MM.1S (cell line): ENCODE measurements around the gene CHCHD10.

ENCODE experiments used
- DNase-seq: peaks from one replicate; pipeline ENCODE4 v3.0.0-alpha.2; 2015
- H2AFZ ChIP-seq: fragments of 300-600 bp; sonication (generic); 2 replicates; pipeline ENCODE4 v1.6.0; 2016; ENCODE audit warnings: antibody characterized with exemption, low read length
- H3F3A ChIP-seq: fragments of 300-600 bp; sonication (generic); 2 replicates; pipeline ENCODE4 v1.6.1; 2016; ENCODE audit warnings: mild to moderate bottlenecking, antibody characterized with exemption, low read length, moderate library complexity, mixed read lengths; ENCODE audit not compliant: insufficient read depth
- H3K27ac ChIP-seq: fragments of 300-600 bp; sonication (generic); 2 replicates; pipeline ENCODE4 v1.5.1; 2016; ENCODE audit warnings: mild to moderate bottlenecking, low read length
- H3K27me3 ChIP-seq: fragments of 300-600 bp; sonication (generic); replicated peaks from 2 replicates; pipeline ENCODE4 v1.6.0; 2016; ENCODE audit warnings: low read length; ENCODE audit not compliant: insufficient read depth
- H3K36me3 ChIP-seq: fragments of 300-600 bp; sonication (generic); replicated peaks from 2 replicates; pipeline ENCODE4 v1.6.1; 2016; ENCODE audit warnings: mild to moderate bottlenecking, low read length, mixed read lengths; ENCODE audit not compliant: insufficient read depth
- H3K4me1 ChIP-seq: fragments of 300-600 bp; sonication (generic); 2 replicates; pipeline ENCODE4 v1.6.1; 2016; ENCODE audit warnings: low read length, mixed read lengths
- H3K4me2 ChIP-seq: fragments of 300-600 bp; sonication (generic); 2 replicates; pipeline ENCODE4 v1.6.0; 2016; ENCODE audit warnings: low read depth, low read length
- H3K4me3 ChIP-seq: fragments of 300-600 bp; sonication (generic); 2 replicates; pipeline ENCODE4 v1.5.1; 2016; ENCODE audit warnings: low read length, mixed read lengths
- H3K79me2 ChIP-seq: fragments of 300-600 bp; sonication (generic); 2 replicates; pipeline ENCODE4 v1.6.1; 2016; ENCODE audit warnings: mixed run types, low read length, mixed read lengths
- H3K9ac ChIP-seq: fragments of 300-600 bp; sonication (generic); 2 replicates; pipeline ENCODE4 v1.6.1; 2016; ENCODE audit warnings: low read length, mixed read lengths
- H3K9me2 ChIP-seq: fragments of 300-600 bp; sonication (generic); replicated peaks from 2 replicates; pipeline ENCODE4 v1.6.1; 2016; ENCODE audit warnings: mild to moderate bottlenecking, low read length, mixed read lengths; ENCODE audit not compliant: insufficient read depth
- H3K9me3 ChIP-seq: fragments of 300-600 bp; sonication (generic); replicated peaks from 2 replicates; pipeline ENCODE4 v1.6.1; 2016; ENCODE audit warnings: mild to moderate bottlenecking, low read length, mixed read lengths; ENCODE audit not compliant: insufficient read depth
- H4K20me1 ChIP-seq: fragments of 300-600 bp; sonication (generic); 2 replicates; pipeline ENCODE4 v1.6.1; 2016; ENCODE audit warnings: mild to moderate bottlenecking, low read length, moderate library complexity, mixed read lengths; ENCODE audit not compliant: insufficient read depth
- CTCF ChIP-seq: fragments of 300-600 bp; sonication (generic); IDR thresholded peaks from 2 replicates; pipeline ENCODE4 v1.5.1; 2016; ENCODE audit warnings: antibody characterized with exemption, low read length, mixed read lengths
- EZH2 ChIP-seq: fragments of 300-600 bp; sonication (generic); optimal IDR thresholded peaks from 2 replicates; pipeline ENCODE3; 2017; ENCODE audit warnings: low read depth, mild to moderate bottlenecking, antibody characterized with exemption, low read length, mixed read lengths
- EZH2phosphoT487 ChIP-seq: fragments of 300-600 bp; sonication (generic); IDR thresholded peaks from 2 replicates; pipeline ENCODE4 v1.6.1; 2018; ENCODE audit warnings: antibody characterized with exemption, low read length

CHCHD10 gene

DNA sequence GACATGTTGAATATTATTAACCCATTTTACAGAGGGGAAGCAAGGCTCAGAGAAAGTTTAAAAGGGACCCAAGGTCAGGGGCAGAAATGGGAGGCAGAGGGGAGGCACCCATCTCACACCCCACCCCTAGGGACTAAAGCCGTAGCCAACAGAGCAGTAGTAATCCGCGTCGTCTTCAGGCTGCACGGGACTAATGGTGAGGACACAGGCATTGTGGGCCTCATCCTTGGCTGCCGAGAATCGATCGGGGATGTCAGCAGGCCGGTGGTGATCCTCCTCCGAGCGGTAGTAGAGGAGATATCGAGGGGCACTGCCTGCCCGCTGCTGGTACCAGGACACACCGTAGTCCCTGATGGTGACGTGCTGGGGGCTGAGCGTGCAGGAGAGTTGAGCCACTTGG lies 15.0 kb downstream of the CHCHD10 start:
- no peaks in the 10 kb centered on the region for H3K79me2 ChIP-seq
- no peaks in the 10 kb centered on the region for H3K9me3 ChIP-seq
- H3K27ac ChIP-seq, result no peak overlapping the region
- no peak overlapping the region for H3K9ac ChIP-seq
- H2AFZ ChIP-seq, result no peak overlapping the region
- no peaks in the 10 kb centered on the region for H4K20me1 ChIP-seq
- no peaks in the 10 kb centered on the region for H3K9me2 ChIP-seq
- H3F3A ChIP-seq, result peaks cover 3% of the 10 kb centered on the region; the same call in 1 of the 2 replicates
- TF ChIP-seq EZH2 (no peak), CTCF (no peak), EZH2phosphoT487 (no peak)
- no peak overlapping the region for H3K4me2 ChIP-seq
- DNase-seq, result no peak
- H3K4me3 ChIP-seq, result no peak overlapping the region
- H3K4me1 ChIP-seq, result peaks cover 5% of the 10 kb centered on the region; the same call in 1 of the 2 replicates
- H3K36me3 ChIP-seq, result no peaks in the 10 kb centered on the region
- no peaks in the 10 kb centered on the region for H3K27me3 ChIP-seq

- Histone ChIP-seq H4K20me1 (no peaks in the 10 kb centered on the region), H3F3A (peaks cover 3% of the 10 kb centered on the region; the same call in 1 of the 2 replicates), H3K4me2 (peak overlapping the region; percentile 71; the same call in 1 of the 2 replicates), H3K4me1 (peaks cover 5% of the 10 kb centered on the region; the same call in 1 of the 2 replicates), H3K36me3 (no peaks in the 10 kb centered on the region), H3K9me2 (no peaks in the 10 kb centered on the region), H3K4me3 (peak overlapping the region; percentile 79), H2AFZ (no peak overlapping the region), H3K9ac (no peak overlapping the region), H3K27me3 (no peaks in the 10 kb centered on the region), H3K27ac (no peak overlapping the region), H3K79me2 (no peaks in the 10 kb centered on the region), H3K9me3 (no peaks in the 10 kb centered on the region)
- TF ChIP-seq CTCF, result no peak
- TF ChIP-seq EZH2phosphoT487, result no peak
- TF ChIP-seq EZH2, result no peak
- no peak for DNase-seq
These were observed 15.6 kb downstream of the CHCHD10 start for GRCh38 chr22:23752090-23752691.

DNA sequence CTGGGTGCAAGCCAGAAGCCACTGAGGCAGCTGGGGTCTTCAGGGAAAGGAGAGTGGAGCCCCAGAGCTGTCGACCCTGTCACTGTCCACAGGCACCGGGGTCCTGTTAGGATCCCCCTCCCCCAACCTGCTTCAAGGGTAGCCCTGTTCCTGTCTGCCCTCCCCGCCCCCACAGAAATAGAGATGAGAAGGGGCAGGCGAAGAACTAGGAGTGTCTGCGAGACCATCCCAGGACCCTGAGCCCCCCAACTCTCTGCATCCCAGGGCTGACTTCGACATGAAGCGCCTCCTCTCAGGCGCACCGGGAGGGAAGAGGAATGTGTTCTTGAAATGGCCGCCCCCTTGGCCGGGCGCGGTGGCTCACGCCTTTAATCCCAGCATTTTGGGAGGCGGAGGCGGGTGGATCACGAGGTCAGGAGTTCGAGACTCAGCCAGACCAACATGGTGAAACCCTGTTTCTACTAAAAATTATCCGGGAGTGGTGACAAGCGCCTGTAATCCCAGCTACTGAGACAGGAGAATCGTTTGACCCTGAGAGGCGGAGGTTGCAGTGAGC lies 16.3 kb downstream of the CHCHD10 start:
- Histone ChIP-seq H3K36me3 (no peaks in the 10 kb centered on the region), H3K9ac (peak overlapping the region; percentile 80), H3K27me3 (no peaks in the 10 kb centered on the region), H3K4me1 (peaks cover 5% of the 10 kb centered on the region; the same call in 1 of the 2 replicates), H3K9me2 (no peaks in the 10 kb centered on the region), H3K27ac (peak overlapping the region; percentile 64), H3K4me2 (peak overlapping the region; percentile 71), H3K79me2 (no peaks in the 10 kb centered on the region), H4K20me1 (no peaks in the 10 kb centered on the region), H3F3A (peaks cover 3% of the 10 kb centered on the region; the same call in 1 of the 2 replicates), H3K4me3 (peak overlapping the region; percentile 79), H3K9me3 (no peaks in the 10 kb centered on the region), H2AFZ (peak overlapping the region; percentile 77)
- TF ChIP-seq EZH2phosphoT487, result no peak
- no peak for TF ChIP-seq CTCF
- no peak for TF ChIP-seq EZH2
- DNase-seq, result no peak
